GM12878 (cell line): Measurements from ENCODE around the gene NOP53. TPM values are rescaled to one million over a fixed set of nuclear protein-coding genes. Genes with fewer than 3 reads are reported as not detected.
A peak's percentile ranks its signal among the peaks of the same experiment; 100 is the strongest.

Source experiments
- ATF2 ChIP-seq: IDR thresholded peaks from 2 replicates; pipeline ENCODE4 v1.6.1; 2012; ENCODE audit warnings: low read length, inconsistent platforms
- CEBPZ ChIP-seq: fragments of 150-350 bp; IDR thresholded peaks from 2 replicates; pipeline ENCODE4 v1.6.1; 2016; ENCODE audit warnings: low read depth, low read length
- CHD2 ChIP-seq: IDR thresholded peaks from 2 replicates; pipeline ENCODE4 v1.6.1; 2011; ENCODE audit warnings: low read depth, low read length, improper control_type of control experiment, borderline replicate concordance
- GABPA ChIP-seq: IDR thresholded peaks from 2 replicates; pipeline ENCODE4 v1.6.1; 2014; ENCODE audit warnings: antibody characterized with exemption, low read depth, mild to moderate bottlenecking, inconsistent platforms
- KLF5 ChIP-seq: fragments of 450-650 bp; IDR thresholded peaks from 2 replicates; pipeline ENCODE4 v1.6.1; 2014; ENCODE audit warnings: mild to moderate bottlenecking; ENCODE audit not compliant: partially characterized antibody
- MYC ChIP-seq: IDR thresholded peaks from 2 replicates; pipeline ENCODE4 v1.6.1; 2011; ENCODE audit warnings: mild to moderate bottlenecking, low read length, moderate library complexity, inconsistent platforms; ENCODE audit not compliant: insufficient read depth, insufficient replicate concordance, insufficient read length, severe bottlenecking
- NKRF ChIP-seq: fragments of 450-650 bp; conservative IDR thresholded peaks from 2 replicates; pipeline ENCODE4 v1.6.1; 2017; ENCODE audit warnings: mild to moderate bottlenecking, moderate library complexity
- PAX5 ChIP-seq: IDR thresholded peaks from 2 replicates; pipeline ENCODE4 v1.6.1; 2011; ENCODE audit warnings: low read depth, low read length, borderline replicate concordance
- SRF ChIP-seq, 2 experiments: IDR thresholded peaks; 2 replicates each; pipeline ENCODE4 v1.6.1; 2011; ENCODE audit warnings: low read depth in 2 of 2, low read length in 2 of 2, mild to moderate bottlenecking in 1 of 2, moderate library complexity in 1 of 2
- TCF7 ChIP-seq: IDR thresholded peaks from 2 replicates; pipeline ENCODE4 v1.6.1; 2014; ENCODE audit warnings: antibody characterized with exemption, borderline replicate concordance
- WRNIP1 ChIP-seq: IDR thresholded peaks from 2 replicates; pipeline ENCODE4 v1.6.1; 2011; ENCODE audit warnings: low read depth, low read length, improper control_type of control experiment, borderline replicate concordance
- YBX1 ChIP-seq: fragments of 450-650 bp; IDR thresholded peaks from 2 replicates; pipeline ENCODE4 v1.6.1; 2016; ENCODE audit warnings: antibody characterized with exemption
- ZBTB4 ChIP-seq: fragments of 450-650 bp; formaldehyde crosslinking; IDR thresholded peaks from 2 replicates; pipeline ENCODE4 v1.4.0; 2022; ENCODE audit warnings: mild to moderate bottlenecking, moderate library complexity
- ZZZ3 ChIP-seq: IDR thresholded peaks from 2 replicates; pipeline ENCODE4 v1.6.1; 2011; ENCODE audit warnings: low read depth; ENCODE audit not compliant: control insufficient read depth, insufficient read length
- polyA plus RNA-seq, 11 experiments: library from polyadenylated mRNA; depleted of rRNA in 4 of 11; unstranded in 6 of 11; stranded (reverse) in 5 of 11; fragments of >200 nt; fragmentation: Nextera tagmentation in 4 of 11; fragmentation: Illumina TruSeq in 1 of 11; extraction: Ambion mirVana in 4 of 11; extraction: Trizol in 1 of 11; gene quantifications; 1 replicate in 1 of 11; 2 replicates in 10 of 11; pipeline versions ENCODE4 v1.2.1 to v1.2.3, GENCODE V29; 2011 to 2016; ENCODE audit warnings: inconsistent platforms in 2 of 11, missing spikeins in 2 of 11, low read depth in 1 of 11
- total RNA-seq, 4 experiments: library from RNA; depleted of rRNA in 3 of 4; stranded (reverse); fragments of >200 nt in 3 of 4; fragmentation: Illumina TruSeq in 1 of 4; extraction: Trizol in 1 of 4; gene quantifications; 2 replicates each; pipeline versions ENCODE4 v1.2.1 to v1.2.3, GENCODE V29; 2013 to 2021

The NOP53 gene
- total and polyA plus RNA-seq, 10 of the 15 experiments (the other 5 are each of a cell fraction or from before 2014, with no cell fraction given): 6.0 to 386 (median 167) TPM

- TF ChIP-seq NKRF (no peak), ZBTB4 (CRISPR knock-in tag) (no peak), ZZZ3 (no peak), ATF2 (peak; percentile 82), TCF7 (peak; percentile 84), KLF5 (no peak), YBX1 (no peak), MYC (no peak), CEBPZ (no peak), WRNIP1 (no peak), CHD2 (no peak), SRF (IDR thresholded peaks at IDR 0.05; ENCODE audit: low read depth in 2 of 2, low read length in 2 of 2) (no peak), PAX5 (peak; percentile 72; the same call in 1 of the 2 replicates), GABPA (0 out of 2 replicates have a peak, but pooled peaks have one; percentile 40)
Measured at GRCh38 chr19:47749326-47749725, 4.0 kb downstream of the NOP53 start (continued).
